ENCODE data around the gene ZNF236. TPM values are rescaled to one million over a fixed set of nuclear protein-coding genes. Genes with fewer than 3 reads are reported as not detected.

The ZNF236 gene
- total RNA-seq, 1 experiment from 2014 or later, result 24.8 TPM

GRCh38 chr18:76935722-76936337, 113.5 kb downstream of the ZNF236 start:
- Histone ChIP-seq H3K27me3 (replicated peaks; ENCODE audit: insufficient read depth, low read depth, low read length, poor library complexity) (no peaks in the 10 kb centered on the region), H3K9me3 (ENCODE audit: low read depth, low read length, poor library complexity, severe bottlenecking) (no peaks in the 10 kb centered on the region), H3K36me3 (ENCODE audit: insufficient read depth, low read length, poor library complexity, severe bottlenecking) (no peaks in the 10 kb centered on the region), H3K27ac (ENCODE audit: low read depth, low read length, poor library complexity, severe bottlenecking) (no peak overlapping the region), H3K4me3 (ENCODE audit: low read depth, low read length, poor library complexity, severe bottlenecking) (no peak overlapping the region), H3K4me1 (ENCODE audit: insufficient read depth, low read length, poor library complexity, severe bottlenecking) (no peaks in the 10 kb centered on the region)
- no TSS peak for BruUV-seq (replicated peaks)
- DNase-seq (ENCODE audit: low spot score), result no peak
- CTCF ChIA-PET, result no interaction called here
- TF ChIP-seq EZH2 (IDR thresholded peaks at IDR 0.05; ENCODE audit: borderline replicate concordance, low read depth, low read length, poor library complexity, severe bottlenecking), result no peak
- no peak for TF ChIP-seq CTCF (conservative IDR thresholded peaks at IDR 0.05; ENCODE audit: low read depth, low read length)
- intact Hi-C loops (cut with micrococcal nuclease; ENCODE audit: unreplicated experiment), result no loop called here
- POLR2A ChIA-PET (ENCODE audit: low non-redundant PET), result no interaction called here

GRCh38 chr18:76936877-76937276, 114.5 kb downstream of the ZNF236 start:
- intact Hi-C loops (cut with micrococcal nuclease; ENCODE audit: unreplicated experiment), result no loop called here
- TF ChIP-seq CTCF (conservative IDR thresholded peaks at IDR 0.05; ENCODE audit: low read depth, low read length), result no peak
- TF ChIP-seq EZH2 (IDR thresholded peaks at IDR 0.05; ENCODE audit: borderline replicate concordance, low read depth, low read length, poor library complexity, severe bottlenecking), result no peak
- no peaks in the 10 kb centered on the region for H3K36me3 ChIP-seq (ENCODE audit: insufficient read depth, low read length, poor library complexity, severe bottlenecking)
- no peak overlapping the region for H3K27ac ChIP-seq (ENCODE audit: low read depth, low read length, poor library complexity, severe bottlenecking)
- CTCF ChIA-PET, result no interaction called here
- no peak overlapping the region for H3K4me3 ChIP-seq (ENCODE audit: low read depth, low read length, poor library complexity, severe bottlenecking)
- POLR2A ChIA-PET (ENCODE audit: low non-redundant PET), result no interaction called here
- no peaks in the 10 kb centered on the region for H3K27me3 ChIP-seq (replicated peaks; ENCODE audit: insufficient read depth, low read depth, low read length, poor library complexity)
- no peaks in the 10 kb centered on the region for H3K4me1 ChIP-seq (ENCODE audit: insufficient read depth, low read length, poor library complexity, severe bottlenecking)
- no TSS peak for BruUV-seq (replicated peaks)
- no peaks in the 10 kb centered on the region for H3K9me3 ChIP-seq (ENCODE audit: low read depth, low read length, poor library complexity, severe bottlenecking)
- no peak for DNase-seq (ENCODE audit: low spot score)

- DNase-seq (ENCODE audit: low spot score), result no peak
Measured at GRCh38 chr18:76937597-76937996, 115.2 kb downstream of the ZNF236 start.

More at GRCh38 chr18:76937597-76937996, 115.2 kb downstream of the ZNF236 start:
- CTCF ChIA-PET, result no interaction called here
- intact Hi-C loops (cut with micrococcal nuclease; ENCODE audit: unreplicated experiment), result no loop called here
- H3K27ac ChIP-seq (ENCODE audit: low read depth, low read length, poor library complexity, severe bottlenecking), result no peak overlapping the region
- H3K36me3 ChIP-seq (ENCODE audit: insufficient read depth, low read length, poor library complexity, severe bottlenecking), result no peaks in the 10 kb centered on the region
- BruUV-seq (replicated peaks), result no TSS peak
- POLR2A ChIA-PET (ENCODE audit: low non-redundant PET), result no interaction called here
- no peaks in the 10 kb centered on the region for H3K27me3 ChIP-seq (replicated peaks; ENCODE audit: insufficient read depth, low read depth, low read length, poor library complexity)
- H3K9me3 ChIP-seq (ENCODE audit: low read depth, low read length, poor library complexity, severe bottlenecking), result no peaks in the 10 kb centered on the region
- H3K4me3 ChIP-seq (ENCODE audit: low read depth, low read length, poor library complexity, severe bottlenecking), result no peak overlapping the region
- TF ChIP-seq EZH2 (IDR thresholded peaks at IDR 0.05; ENCODE audit: borderline replicate concordance, low read depth, low read length, poor library complexity, severe bottlenecking) (no peak), CTCF (conservative IDR thresholded peaks at IDR 0.05; ENCODE audit: low read depth, low read length) (no peak)
- no peaks in the 10 kb centered on the region for H3K4me1 ChIP-seq (ENCODE audit: insufficient read depth, low read length, poor library complexity, severe bottlenecking)

Measured in A673 (cell line).